BLaER1 treated with 17β-estradiol and CSF1 and Interleukin-3, amounts not matched to agents 10 nM and 100 nM (cell line): ENCODE results near the gene LMO2.
"Not testable (repeated sequence)": the region's sequence is repeated elsewhere in the genome, so short reads cannot be mapped to it uniquely, and the experiment has no call there.

Experiments used
- H3K27ac ChIP-seq, 11 experiments: shearing (Covaris generic); formaldehyde crosslinking; 2 replicates each; pipeline ENCODE4 v1.8.1; 2022
- H3K27me3 ChIP-seq, 11 experiments: shearing (Covaris generic); formaldehyde crosslinking; 2 replicates each; pipeline ENCODE4 v1.8.1; 2022
- H3K36me3 ChIP-seq, 11 experiments: shearing (Covaris generic); formaldehyde crosslinking; 2 replicates each; pipeline ENCODE4 v1.8.1; 2022
- H3K4me1 ChIP-seq, 10 experiments: shearing (Covaris generic); formaldehyde crosslinking; 2 replicates each; pipeline ENCODE4 v1.8.1; 2022
- H3K4me2 ChIP-seq, 11 experiments: shearing (Covaris generic); formaldehyde crosslinking; 2 replicates each; pipeline ENCODE4 v1.8.1; 2022
- H3K4me3 ChIP-seq, 10 experiments: shearing (Covaris generic); formaldehyde crosslinking; 2 replicates each; pipeline ENCODE4 v1.8.1; 2022
- H3K9ac ChIP-seq, 11 experiments: shearing (Covaris generic); formaldehyde crosslinking; 2 replicates each; pipeline ENCODE4 v1.8.1; 2022
- H3K9me3 ChIP-seq, 11 experiments: shearing (Covaris generic); formaldehyde crosslinking; replicated peaks in 1 of 11; 2 replicates each; pipeline ENCODE4 v1.8.1; 2022
- H4K20me1 ChIP-seq, 11 experiments: shearing (Covaris generic); formaldehyde crosslinking; 2 replicates each; pipeline ENCODE4 v1.8.1; 2022
- Cebpa-rat ChIP-seq, 11 experiments: shearing (Covaris generic); IDR thresholded peaks; 2 replicates each; pipeline ENCODE4 v1.8.1; 2022

Gene LMO2

GRCh38 chr11:33848717-33849390 is 43.0 kb downstream of the LMO2 start:
- Histone ChIP-seq H3K27ac (no peak overlapping the region), H3K4me2 (no peak overlapping the region), H3K36me3 (peaks cover 0 to 18% (median 9%) of the 10 kb centered on the region in 11 experiments; a peak in 17 of 22 replicates), H3K9me3 (no peaks in the 10 kb centered on the region), H3K9ac (no peak overlapping the region), H3K27me3 (no peaks in the 10 kb centered on the region), H3K4me1 (no peaks in the 10 kb centered on the region), H4K20me1 (peaks cover 0 to 52% (median 6%) of the 10 kb centered on the region in 11 experiments; a peak in 9 of 22 replicates), H3K4me3 (no peak overlapping the region)
- no peak for TF ChIP-seq Cebpa-rat (IDR thresholded peaks at IDR 0.05)

- H3K9me3 ChIP-seq: no peaks in the 10 kb centered on the region
Measured at GRCh38 chr11:33847251-33847650, 44.6 kb downstream of the LMO2 start.

GRCh38 chr11:33844236-33844635 is 47.6 kb downstream of the LMO2 start:
- H3K27ac ChIP-seq: no peak overlapping the region
- no peak overlapping the region for H3K4me3 ChIP-seq
- no peak overlapping the region for H3K4me2 ChIP-seq
- H3K9me3 ChIP-seq: no peaks in the 10 kb centered on the region
- H3K9ac ChIP-seq: no peak overlapping the region
- no peaks in the 10 kb centered on the region for H3K4me1 ChIP-seq
- TF ChIP-seq Cebpa-rat (IDR thresholded peaks at IDR 0.05): no peak
- no peaks in the 10 kb centered on the region for H3K27me3 ChIP-seq
- H3K36me3 ChIP-seq: no peaks in the 10 kb centered on the region
- H4K20me1 ChIP-seq: peaks cover 0 to 16% (median 0%) of the 10 kb centered on the region in 11 experiments; a peak in 1 of 22 replicates

More at GRCh38 chr11:33847251-33847650, 44.6 kb downstream of the LMO2 start:
- no peaks in the 10 kb centered on the region for H3K4me1 ChIP-seq
- no peaks in the 10 kb centered on the region for H3K27me3 ChIP-seq
- H3K4me2 ChIP-seq: no peak overlapping the region
- H3K36me3 ChIP-seq: peaks cover 0 to 5% (median under 1%) of the 10 kb centered on the region in 11 experiments; a peak in 10 of 22 replicates
- H3K4me3 ChIP-seq: no peak overlapping the region
- TF ChIP-seq Cebpa-rat (IDR thresholded peaks at IDR 0.05): no peak
- no peak overlapping the region for H3K27ac ChIP-seq
- H3K9ac ChIP-seq: no peak overlapping the region
- H4K20me1 ChIP-seq: peaks cover 0 to 36% (median under 1%) of the 10 kb centered on the region in 11 experiments; a peak in 8 of 22 replicates

GRCh38 chr11:33843018-33843417 is 48.9 kb downstream of the LMO2 start:
- no peak overlapping the region for H3K9ac ChIP-seq
- no peaks in the 10 kb centered on the region for H3K27me3 ChIP-seq

GRCh38 chr11:33842236-33842915 is 49.5 kb downstream of the LMO2 start:
- Histone ChIP-seq H3K27ac (no peak overlapping the region), H3K4me1 (peaks cover 0 to 4% (median under 1%) of the 10 kb centered on the region in 10 experiments; a peak in 11 of 20 replicates), H3K4me2 (no peak overlapping the region), H3K9me3 (no peaks in the 10 kb centered on the region), H3K4me3 (no peak overlapping the region), H3K36me3 (no peaks in the 10 kb centered on the region), H3K27me3 (no peaks in the 10 kb centered on the region), H4K20me1 (peaks cover 0 to 11% (median 0%) of the 10 kb centered on the region in 11 experiments; a peak in 1 of 22 replicates), H3K9ac (no peak overlapping the region)
- TF ChIP-seq Cebpa-rat (IDR thresholded peaks at IDR 0.05): no peak

More at GRCh38 chr11:33843018-33843417, 48.9 kb downstream of the LMO2 start:
- peaks cover 0 to 16% (median 0%) of the 10 kb centered on the region in 11 experiments; a peak in 1 of 22 replicates for H4K20me1 ChIP-seq
- H3K27ac ChIP-seq: no peak overlapping the region
- no peaks in the 10 kb centered on the region for H3K36me3 ChIP-seq
- H3K4me2 ChIP-seq: no peak overlapping the region
- no peak overlapping the region for H3K4me3 ChIP-seq
- no peaks in the 10 kb centered on the region for H3K4me1 ChIP-seq
- no peak for TF ChIP-seq Cebpa-rat (IDR thresholded peaks at IDR 0.05)
- H3K9me3 ChIP-seq: no peaks in the 10 kb centered on the region

GRCh38 chr11:33838234-33838633 is 53.6 kb downstream of the LMO2 start:
- not testable (repeated sequence) for H3K36me3 ChIP-seq, H3K9me3 ChIP-seq, H4K20me1 ChIP-seq, H3K4me3 ChIP-seq, H3K27me3 ChIP-seq, H3K4me1 ChIP-seq, H3K27ac ChIP-seq, H3K4me2 ChIP-seq, H3K9ac ChIP-seq

GRCh38 chr11:33837334-33837733 is 54.5 kb downstream of the LMO2 start:
- not testable (repeated sequence) for H4K20me1 ChIP-seq, H3K4me3 ChIP-seq, H3K27ac ChIP-seq, H3K9me3 ChIP-seq, H3K4me1 ChIP-seq, H3K36me3 ChIP-seq, H3K9ac ChIP-seq, H3K27me3 ChIP-seq
- peak overlapping the region in 6 of 11 experiments; percentile 24 to 46 (median 41); a peak in 8 of 22 replicates for H3K4me2 ChIP-seq

GRCh38 chr11:33835143-33835878 is 56.6 kb downstream of the LMO2 start:
- Histone ChIP-seq H3K36me3 (no peaks in the 10 kb centered on the region), H3K9me3 (no peaks in the 10 kb centered on the region), H3K4me3 (no peak overlapping the region), H4K20me1 (no peaks in the 10 kb centered on the region), H3K4me2 (no peak overlapping the region), H3K4me1 (peaks cover 0 to 15% (median 9%) of the 10 kb centered on the region in 10 experiments; a peak in 13 of 20 replicates), H3K9ac (no peak overlapping the region), H3K27me3 (no peaks in the 10 kb centered on the region), H3K27ac (no peak overlapping the region)
- no peak for TF ChIP-seq Cebpa-rat (IDR thresholded peaks at IDR 0.05)

- no peak overlapping the region for H3K27ac ChIP-seq
- no peaks in the 10 kb centered on the region for H3K36me3 ChIP-seq
- no peaks in the 10 kb centered on the region for H4K20me1 ChIP-seq
- no peak overlapping the region for H3K4me3 ChIP-seq
- TF ChIP-seq Cebpa-rat (IDR thresholded peaks at IDR 0.05): no peak
- no peaks in the 10 kb centered on the region for H3K9me3 ChIP-seq
- peaks cover 0 to 9% (median 6%) of the 10 kb centered on the region in 11 experiments; a peak in 8 of 22 replicates for H3K27me3 ChIP-seq
- peaks cover 0 to 15% (median 9%) of the 10 kb centered on the region in 10 experiments; a peak in 13 of 20 replicates for H3K4me1 ChIP-seq
- no peak overlapping the region for H3K4me2 ChIP-seq
- H3K9ac ChIP-seq: no peak overlapping the region
Measured at GRCh38 chr11:33832676-33833075, 59.2 kb downstream of the LMO2 start.
